Hematopoietic multipotent progenitor cell (in vitro differentiated cells): ENCODE data around the gene ARHGEF6. TPM values are rescaled to one million over a fixed set of nuclear protein-coding genes. Genes with fewer than 3 reads are reported as not detected.
"Not testable (repeated sequence)": the region's sequence is repeated elsewhere in the genome, so short reads cannot be mapped to it uniquely, and the experiment has no call there.

Experiments used
- DNase-seq, 3 donors: peaks; one replicate each; pipeline ENCODE4 v3.0.0-alpha.2; 2011 to 2015; ENCODE audit warnings: low read depth in 2 of 3, low spot score in 2 of 3
- total RNA-seq: library from RNA; depleted of rRNA; stranded (reverse); fragments of >200 nt; gene quantifications from one replicate; pipeline ENCODE4 v1.2.3, GENCODE V29; 2012

Gene ARHGEF6
- total RNA-seq, 1 donor, result 72.7 TPM

DNA sequence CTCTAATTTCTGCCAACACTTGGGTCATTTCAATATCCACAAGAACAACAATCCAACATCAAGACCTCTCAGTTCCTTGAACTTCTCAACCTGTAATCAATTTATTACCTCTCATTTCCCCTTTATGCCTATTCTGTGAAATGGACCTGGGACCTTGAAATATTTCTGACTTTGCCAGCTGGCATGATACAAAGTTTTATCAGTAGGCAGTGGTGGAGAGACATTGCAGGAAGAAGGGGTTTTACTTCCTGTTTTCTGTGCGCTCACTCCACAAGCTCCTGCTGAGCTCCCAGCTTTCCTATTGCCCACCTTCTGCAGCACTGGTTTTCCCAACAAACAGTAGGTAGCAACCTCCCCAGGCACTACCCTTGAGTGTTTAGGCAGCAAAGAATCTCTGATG, 3.5 kb upstream of the ARHGEF6 start:
- DNase-seq, result peak in 1 of 3 donors; percentile 69

DNA sequence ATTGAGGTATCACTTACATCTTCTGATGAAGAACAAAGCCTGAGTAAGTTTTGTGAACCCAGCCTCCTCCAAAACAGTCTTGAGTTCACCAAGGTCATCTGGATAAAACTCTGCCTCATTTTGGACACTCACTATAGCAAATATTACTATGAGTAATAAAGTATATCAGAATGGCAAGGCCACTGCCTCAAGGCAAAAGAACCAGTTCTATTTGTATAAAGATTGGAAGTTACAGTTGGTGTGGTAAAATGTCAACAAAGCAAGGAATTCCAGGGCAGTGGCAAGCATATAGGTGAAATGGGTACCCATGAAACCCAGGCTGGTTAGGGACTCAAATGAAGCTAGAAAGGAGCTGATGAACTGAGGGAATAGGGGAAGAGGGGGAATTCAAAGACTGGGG, 2.4 kb upstream of the ARHGEF6 start:
- DNase-seq, result no peak

DNA sequence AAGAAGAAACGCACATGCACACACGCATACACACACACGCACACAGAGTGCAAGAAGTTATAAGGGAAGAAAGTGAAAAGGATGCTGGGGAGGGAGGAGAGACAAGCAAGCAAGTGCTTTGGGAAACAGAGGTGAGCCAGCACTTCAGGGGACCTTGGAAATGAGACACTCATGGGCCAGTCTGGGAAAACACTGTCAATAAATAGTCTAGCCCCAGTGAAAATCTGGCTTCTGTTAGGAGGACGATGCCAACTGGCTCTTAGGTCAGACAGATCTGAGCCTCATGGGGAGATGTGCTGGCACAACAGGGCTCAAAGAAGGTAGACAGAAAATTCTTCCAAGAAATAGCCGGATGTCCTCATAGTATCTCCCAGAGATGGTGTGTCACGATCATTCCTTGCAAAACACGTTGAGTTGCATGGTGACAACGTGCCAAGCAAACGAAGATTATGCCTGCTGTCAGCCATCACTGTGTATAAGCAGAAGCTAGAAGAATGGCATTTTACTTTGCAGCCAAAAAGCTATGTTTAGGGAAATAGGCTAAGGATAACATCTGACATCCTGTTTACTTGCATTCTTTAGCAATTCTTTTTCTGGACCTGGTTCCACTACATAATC, 557 bp upstream of the ARHGEF6 start:
- DNase-seq, result no peak

DNA sequence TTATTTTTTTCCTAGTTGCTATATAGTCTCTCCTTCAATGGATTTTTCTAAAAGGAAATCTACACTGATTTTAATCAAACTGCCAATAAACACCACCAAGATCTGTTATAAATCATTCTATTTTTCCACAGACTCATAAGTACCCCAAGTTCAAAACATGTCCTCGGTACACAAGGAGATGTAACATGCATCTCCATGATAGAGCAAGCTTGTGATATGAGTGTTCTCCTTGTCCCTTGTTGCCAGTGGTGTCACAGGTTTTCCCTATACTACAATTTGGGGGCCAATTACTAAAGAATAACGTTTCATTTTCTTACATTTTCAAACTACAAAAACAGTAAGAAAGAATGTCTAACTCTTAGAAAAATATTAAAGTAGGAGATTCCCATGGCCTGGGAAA, 491 bp downstream of the ARHGEF6 start:
- DNase-seq, result no peak

DNA sequence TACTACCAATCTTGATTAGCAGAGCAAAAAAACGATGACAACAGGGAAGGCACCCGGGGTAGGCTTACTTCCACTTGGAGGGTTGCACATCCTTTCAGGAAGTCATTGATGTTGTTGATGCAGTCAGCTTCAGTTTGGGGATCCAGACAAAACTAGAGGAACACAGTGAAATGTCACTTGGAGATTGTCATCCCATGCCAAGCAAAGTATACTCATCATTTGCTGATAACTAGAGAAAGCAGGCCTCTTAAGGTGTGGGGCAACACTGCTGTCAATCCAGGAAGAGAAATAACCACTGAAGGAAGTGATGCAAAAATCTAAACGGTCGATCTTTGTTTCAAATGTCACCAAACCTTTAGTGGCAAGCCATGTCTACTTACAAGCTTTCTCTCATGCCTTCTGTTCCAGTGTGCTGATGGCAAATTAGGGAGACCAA, 1.4 kb downstream of the ARHGEF6 start:
- peak in 2 of 3 donors; percentile 49 to 71 for DNase-seq

DNA sequence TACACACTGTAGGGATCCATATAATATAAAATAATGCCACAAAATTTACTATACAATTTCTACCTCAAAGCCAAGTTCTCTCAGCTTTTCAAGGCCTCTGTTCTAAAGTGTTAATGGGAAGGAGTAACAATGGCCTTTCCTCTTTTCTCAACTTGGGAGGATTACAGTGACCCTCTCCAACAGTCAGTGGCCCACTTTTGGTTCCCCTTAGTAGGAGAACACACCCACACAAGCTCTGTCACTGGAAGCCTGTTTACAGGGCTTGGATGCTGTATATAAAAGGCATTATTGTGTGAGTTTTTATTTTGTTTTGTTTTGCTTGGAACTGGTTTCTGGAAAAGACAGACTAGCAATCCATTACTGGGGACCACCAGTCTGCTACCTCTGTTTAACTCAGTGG, 1.8 kb downstream of the ARHGEF6 start:
- no peak for DNase-seq

DNA sequence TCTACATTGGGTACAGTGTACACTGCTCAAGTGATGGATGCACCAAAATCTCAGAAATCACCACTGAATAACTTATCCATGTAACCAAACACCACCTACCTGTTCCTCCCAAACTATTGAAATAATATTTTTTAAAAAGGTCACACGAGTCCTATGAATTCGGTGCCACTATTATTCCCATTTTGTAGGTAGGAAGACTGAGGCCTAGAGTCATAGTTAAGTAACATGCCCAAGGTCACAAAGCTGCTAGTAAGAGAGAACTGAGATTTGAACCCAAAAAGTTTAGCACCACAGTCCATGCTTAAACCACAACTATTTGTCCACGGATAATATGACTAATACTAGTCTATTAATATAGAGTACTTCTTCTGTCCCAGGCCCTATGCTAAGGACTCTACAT, 2.7 kb downstream of the ARHGEF6 start:
- no peak for DNase-seq

DNA sequence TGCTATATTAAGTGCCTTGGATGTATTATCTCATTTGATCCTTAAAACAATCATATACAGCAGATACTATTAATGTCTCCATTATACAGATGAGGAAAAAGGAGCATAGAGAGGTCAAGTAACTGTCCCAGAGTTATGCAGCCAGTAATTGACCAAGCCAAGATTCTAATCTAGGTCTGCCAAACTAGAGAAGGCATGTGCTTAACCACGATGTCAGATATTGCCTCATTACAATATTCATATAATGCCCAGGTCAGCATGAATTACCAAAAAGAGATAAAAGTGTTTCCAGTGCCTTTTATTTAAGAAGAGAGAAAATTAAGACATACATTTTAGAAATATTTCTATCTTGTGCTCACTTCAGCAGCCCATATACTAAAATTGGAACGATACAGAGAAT, 7.1 kb downstream of the ARHGEF6 start:
- DNase-seq, result no peak

DNA sequence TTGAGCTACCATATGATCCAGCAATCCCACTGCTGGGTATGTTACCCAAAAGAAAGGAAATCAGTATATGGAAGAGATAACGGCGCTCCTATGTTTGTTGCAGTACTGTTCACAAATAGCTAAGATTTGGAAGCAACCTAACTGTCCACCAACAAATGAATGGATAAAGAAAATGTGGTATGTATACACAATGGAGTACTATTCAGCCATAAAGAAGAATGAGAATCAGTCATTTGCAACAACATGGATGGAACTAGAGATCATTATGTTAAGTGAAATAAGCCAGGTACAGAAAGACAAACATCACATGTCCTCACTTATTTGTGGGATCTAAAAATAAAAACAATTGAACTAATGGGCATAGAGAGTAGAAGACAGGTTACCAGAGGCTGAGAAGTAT, 8.9 kb downstream of the ARHGEF6 start:
- DNase-seq, result not testable (repeated sequence)

DNA sequence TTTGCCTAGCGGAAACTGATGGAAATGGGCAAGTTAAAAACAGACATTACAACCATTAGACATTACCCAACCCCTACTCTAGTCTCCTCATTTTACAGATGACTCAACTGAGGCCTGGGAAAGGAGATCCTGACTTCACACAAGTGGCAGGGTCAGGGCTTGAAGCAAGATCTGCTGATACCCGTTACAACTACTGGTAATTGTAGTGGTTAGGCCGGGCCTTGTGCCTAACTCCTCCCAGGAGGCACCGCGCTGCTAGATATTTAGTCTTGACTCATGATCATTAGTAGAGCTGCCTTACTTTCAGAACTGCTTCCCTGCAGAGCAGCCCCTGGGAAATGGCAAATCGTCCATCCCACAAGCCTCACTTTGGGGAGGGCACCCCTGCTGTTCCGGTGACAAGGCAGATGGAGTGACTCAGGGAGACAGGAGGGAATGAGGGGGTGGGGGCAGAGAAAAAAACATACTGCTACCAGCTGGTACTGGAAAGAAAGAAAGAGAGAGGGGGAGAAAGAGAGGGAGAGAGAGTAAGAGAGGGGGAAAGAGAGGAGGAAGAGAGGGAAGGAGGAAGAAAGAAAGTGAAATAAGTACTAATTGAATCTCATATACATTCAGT, 12.2 kb downstream of the ARHGEF6 start:
- peak in 2 of 3 donors; percentile 57 to 62 for DNase-seq

DNA sequence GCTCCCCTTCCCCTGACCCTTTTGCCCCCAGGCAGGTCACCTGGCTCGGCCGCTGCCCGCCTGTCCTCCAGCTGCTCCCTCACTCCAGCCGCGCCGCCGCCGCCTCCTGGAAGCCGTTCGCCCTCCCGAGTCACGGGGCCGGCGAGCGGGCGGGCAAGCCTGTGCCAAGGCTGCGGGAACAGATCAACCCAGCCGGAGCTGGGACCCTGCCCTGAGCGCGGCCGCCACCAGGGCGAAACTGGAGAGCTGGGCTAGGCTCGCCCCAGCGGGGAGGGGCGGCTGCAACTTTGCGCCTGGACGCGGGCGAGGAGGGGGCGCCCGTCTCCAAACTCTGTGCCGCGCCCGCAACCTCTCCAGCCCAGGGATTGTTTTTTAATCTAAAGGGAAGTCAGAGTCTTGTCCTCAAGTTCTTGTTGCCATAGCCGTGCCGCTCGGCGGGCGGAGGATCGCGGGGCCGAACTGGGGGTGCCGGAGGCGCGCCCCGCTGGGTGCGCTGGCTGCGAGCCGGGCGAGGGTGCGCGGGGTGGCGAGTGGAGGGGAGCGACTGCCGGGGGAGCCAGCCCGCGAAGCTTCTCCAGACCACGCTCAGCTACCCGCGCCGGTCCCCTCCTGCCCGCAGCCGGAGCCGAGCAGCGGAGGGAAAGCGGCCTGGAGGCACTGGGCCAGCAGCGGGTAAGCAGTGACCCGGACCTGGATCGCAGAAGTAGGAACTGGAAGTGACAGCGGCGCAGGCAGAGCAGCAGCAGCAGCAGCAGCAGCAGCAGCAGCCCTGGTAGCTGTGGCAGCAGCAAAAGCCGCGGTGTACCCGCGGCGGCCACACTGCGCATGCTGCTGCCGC, 13.4 kb downstream of the ARHGEF6 start:
- DNase-seq, result peak in 2 of 3 donors; percentile 56 to 67

DNA sequence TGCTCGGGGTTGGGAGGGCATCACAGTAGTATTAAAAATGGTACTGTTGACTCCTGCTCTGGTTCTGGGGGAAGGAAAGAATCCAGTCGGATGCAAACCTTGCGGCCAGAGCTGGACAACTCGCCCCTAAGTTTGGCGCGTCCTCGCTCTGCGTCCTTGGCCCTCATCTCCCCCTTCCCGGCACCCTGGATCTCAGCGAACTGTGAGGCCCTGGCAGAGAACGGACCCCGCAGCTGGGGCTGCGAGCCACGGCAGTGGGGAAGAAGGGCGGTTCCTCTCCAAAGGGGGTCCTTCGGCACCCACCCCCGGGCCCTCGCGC, 14.0 kb downstream of the ARHGEF6 start:
- no peak for DNase-seq

DNA sequence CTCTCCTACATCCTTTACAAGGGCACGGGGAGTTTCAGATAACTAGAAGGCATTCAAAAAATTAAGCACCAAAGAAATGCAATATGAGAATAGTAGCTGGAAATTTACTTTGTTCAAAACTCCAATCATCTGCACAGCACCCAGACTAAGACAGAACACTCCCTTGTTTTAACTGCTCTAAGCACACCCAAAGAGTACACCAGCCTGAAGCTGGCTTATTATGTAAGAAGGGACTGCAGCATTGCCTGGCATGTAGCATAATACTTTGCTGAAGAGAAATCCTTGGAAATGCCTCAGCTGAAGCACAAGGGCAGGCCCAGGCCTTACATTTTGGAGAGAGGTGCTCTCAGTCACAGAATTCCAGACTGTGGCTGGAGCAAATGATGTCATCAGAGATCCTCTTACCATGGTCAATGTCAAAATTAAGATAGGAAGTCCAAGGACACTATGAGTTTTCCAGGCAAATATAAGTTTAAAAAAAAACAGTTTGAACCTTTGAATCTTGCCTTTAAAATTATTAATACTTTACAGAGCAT, 14.8 kb downstream of the ARHGEF6 start:
- no peak for DNase-seq

DNA sequence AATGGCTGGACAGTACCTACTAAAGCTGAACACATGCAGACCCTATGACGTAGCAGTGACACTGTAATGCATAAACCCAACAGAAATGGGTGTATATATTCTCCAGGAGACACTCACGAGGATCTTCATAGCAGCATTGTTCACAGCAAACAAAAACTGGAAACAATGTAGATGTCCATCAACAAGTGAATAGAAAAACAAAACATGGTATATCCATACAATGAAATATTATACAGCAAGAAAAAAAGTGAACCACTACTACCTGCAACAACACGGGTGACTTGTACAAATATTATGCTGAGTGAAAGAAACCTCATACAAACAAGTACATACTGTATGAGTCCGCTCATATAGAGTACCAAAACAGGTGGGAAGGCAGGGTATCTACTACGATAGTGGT, 16.5 kb downstream of the ARHGEF6 start:
- no peak for DNase-seq

DNA sequence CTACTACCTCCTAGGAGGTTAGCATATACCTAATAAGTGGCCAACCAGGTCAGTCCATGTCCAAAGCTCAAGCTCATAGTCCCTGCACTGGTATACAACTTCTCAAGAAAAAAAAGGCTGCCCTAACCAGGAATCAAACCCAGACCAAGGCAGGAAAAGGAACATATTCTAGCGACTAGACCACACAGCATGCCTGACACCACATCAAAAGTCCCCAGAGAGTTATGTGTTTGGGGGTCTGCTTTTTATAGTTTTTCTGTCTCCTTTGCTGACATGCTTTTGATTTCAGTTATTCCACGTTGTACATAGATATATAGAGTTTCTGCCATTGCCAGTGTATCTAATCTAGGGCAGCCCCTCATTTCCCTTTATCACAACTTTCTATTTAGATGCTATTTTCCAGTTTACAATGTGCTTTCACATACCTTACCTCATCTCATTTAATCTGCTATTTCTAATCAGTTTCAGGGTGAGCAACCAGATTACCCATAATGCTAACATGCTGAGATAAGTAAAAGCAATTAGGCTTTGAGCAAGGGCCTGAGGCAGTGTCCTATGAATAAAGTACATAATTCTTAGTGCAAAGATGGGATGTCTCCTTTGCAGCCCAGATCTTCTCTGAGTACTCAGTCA, 17.8 kb downstream of the ARHGEF6 start:
- no peak for DNase-seq

DNA sequence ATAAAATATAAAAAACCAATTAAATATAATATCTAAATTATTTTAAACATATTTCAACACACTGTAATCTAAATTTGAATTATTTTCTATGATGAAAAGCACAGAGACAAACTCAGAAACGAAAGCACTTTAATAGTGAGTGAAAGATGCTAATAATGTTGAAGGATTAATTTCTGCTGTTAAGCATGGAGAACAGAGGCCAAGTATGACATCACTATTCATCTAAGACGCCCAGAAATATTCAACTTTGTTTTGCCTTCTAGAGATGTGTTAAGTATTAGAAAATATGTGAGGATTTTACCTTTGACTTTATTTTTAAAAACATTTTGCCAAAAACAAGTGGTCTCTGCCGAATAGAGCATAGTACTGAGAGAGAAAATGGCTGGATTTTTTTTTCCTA, 19.3 kb downstream of the ARHGEF6 start:
- no peak for DNase-seq

DNA sequence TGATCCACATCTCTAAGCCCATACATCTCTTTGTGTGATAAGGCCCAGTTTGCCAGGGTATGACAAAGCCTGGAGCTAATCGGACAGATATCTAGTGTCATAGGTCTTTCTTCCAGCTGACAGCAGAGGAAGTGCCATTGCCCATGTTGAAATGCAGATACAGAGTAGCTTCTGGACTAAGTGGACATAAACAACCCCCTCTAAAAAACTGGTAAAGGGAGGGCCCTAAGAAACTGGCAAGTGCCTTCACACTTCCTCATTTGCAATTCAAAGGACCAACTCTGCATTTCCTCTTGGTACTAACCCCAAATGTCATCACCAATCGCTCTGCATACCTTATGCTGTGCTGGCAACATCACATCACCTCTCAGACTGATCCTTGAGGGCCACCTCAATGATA, 20.8 kb downstream of the ARHGEF6 start:
- peak in 1 of 3 donors; percentile 56 for DNase-seq

DNA sequence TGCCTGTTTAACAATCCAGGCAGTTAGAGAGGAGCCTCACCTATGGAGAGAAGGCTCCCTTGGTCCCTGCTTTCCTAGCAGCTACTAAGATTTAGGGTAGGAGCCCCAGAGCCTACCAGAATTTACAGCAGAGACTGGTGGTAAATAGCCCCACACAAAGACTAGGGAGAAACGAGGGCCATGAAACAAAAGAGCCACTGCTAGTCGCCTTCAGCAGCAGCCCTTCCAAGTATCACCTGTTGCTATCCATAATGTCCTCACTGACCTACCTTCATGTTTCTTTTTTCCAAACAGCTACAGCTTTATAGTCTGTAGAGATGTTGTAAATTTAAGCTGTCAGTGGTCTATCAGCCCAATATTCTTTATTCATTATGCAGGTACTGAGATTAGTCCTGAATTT, 25.3 kb downstream of the ARHGEF6 start:
- no peak for DNase-seq

DNA sequence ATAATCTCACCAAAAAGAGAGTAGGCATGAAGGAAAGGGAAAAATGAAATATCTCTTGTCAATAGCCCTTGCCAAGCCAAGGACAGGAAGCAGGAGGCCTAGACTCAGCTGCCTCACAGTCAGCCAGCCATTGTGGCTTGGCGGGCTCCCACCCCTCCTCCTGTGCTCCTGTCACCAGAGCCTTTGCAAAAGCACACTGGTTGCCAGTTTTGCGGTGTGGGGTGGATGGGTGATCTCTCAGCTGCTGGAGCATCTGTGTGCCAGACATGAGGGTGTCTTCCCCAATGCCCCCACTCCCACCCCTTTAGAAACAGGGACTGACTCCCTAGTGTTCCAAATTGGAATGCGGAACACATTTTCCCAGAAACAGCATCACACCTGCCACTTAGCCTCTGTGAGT, 26.1 kb downstream of the ARHGEF6 start:
- peak in 2 of 3 donors; percentile 43 to 75 for DNase-seq

DNA sequence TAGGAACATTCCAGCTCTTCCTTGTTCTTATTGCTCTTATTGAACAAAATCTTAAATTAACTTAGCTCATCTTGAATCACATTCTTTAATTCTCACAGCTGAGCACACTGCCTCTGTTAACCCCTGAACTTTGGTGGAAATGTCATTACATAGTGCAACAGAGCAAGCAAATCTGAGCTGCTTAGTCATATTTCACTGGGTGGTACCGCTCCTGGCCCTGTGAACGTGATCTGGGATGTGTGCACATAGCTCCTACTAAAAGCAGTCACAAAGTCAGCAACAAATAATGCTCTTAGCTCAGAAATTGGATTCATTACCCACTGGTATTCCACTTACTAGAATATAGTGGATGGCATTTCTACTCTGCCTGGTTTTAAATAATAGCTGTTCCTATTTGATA, 27.9 kb downstream of the ARHGEF6 start:
- no peak for DNase-seq

DNA sequence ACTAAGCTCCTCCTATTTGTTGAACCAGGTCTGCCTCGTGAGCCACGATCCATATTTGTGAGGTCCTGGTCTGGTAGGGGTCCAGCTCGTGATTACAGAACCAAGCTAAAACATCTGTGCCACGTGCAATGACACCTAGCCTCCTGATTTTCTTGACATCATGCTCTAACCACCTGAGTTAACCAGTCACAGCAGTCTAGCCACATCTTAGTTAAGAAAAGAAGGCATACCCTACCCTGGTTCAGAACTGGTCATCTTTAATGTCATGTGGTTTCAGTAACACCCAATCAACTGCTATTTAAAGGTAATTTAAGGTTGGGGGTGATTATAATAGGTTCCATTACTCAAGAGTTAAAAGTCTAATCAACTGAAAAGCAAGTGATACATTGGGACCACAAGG, 28.4 kb downstream of the ARHGEF6 start:
- DNase-seq, result no peak
